Measurements from ENCODE around the gene PPP1R14C. TPM values are rescaled to one million over a fixed set of nuclear protein-coding genes. Genes with fewer than 3 reads are reported as not detected.

The PPP1R14C gene
- total RNA-seq, 3 donors from 2014 or later, result 11.1 to 33.5 (median 25.2) TPM

- Histone ChIP-seq H3K9me3 (no peaks in the 10 kb centered on the region), H3K4me3 (no peak overlapping the region), H3K4me1 (ENCODE audit: low read depth) (no peaks in the 10 kb centered on the region), H3K36me3 (ENCODE audit: low read depth) (no peaks in the 10 kb centered on the region)
- intact Hi-C loops (cut with DNase I, micrococcal nuclease), result no loop called here
- TF ChIP-seq, protein P1, sequence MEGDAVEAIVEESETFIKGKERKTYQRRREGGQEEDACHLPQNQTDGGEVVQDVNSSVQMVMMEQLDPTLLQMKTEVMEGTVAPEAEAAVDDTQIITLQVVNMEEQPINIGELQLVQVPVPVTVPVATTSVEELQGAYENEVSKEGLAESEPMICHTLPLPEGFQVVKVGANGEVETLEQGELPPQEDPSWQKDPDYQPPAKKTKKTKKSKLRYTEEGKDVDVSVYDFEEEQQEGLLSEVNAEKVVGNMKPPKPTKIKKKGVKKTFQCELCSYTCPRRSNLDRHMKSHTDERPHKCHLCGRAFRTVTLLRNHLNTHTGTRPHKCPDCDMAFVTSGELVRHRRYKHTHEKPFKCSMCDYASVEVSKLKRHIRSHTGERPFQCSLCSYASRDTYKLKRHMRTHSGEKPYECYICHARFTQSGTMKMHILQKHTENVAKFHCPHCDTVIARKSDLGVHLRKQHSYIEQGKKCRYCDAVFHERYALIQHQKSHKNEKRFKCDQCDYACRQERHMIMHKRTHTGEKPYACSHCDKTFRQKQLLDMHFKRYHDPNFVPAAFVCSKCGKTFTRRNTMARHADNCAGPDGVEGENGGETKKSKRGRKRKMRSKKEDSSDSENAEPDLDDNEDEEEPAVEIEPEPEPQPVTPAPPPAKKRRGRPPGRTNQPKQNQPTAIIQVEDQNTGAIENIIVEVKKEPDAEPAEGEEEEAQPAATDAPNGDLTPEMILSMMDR (IDR thresholded peaks at IDR 0.05), result no peak
- ATAC-seq, result no peak
- no peak for DNase-seq
These were observed 71.5 kb downstream of the PPP1R14C start for GRCh38 chr6:150214310-150214709.

DNA sequence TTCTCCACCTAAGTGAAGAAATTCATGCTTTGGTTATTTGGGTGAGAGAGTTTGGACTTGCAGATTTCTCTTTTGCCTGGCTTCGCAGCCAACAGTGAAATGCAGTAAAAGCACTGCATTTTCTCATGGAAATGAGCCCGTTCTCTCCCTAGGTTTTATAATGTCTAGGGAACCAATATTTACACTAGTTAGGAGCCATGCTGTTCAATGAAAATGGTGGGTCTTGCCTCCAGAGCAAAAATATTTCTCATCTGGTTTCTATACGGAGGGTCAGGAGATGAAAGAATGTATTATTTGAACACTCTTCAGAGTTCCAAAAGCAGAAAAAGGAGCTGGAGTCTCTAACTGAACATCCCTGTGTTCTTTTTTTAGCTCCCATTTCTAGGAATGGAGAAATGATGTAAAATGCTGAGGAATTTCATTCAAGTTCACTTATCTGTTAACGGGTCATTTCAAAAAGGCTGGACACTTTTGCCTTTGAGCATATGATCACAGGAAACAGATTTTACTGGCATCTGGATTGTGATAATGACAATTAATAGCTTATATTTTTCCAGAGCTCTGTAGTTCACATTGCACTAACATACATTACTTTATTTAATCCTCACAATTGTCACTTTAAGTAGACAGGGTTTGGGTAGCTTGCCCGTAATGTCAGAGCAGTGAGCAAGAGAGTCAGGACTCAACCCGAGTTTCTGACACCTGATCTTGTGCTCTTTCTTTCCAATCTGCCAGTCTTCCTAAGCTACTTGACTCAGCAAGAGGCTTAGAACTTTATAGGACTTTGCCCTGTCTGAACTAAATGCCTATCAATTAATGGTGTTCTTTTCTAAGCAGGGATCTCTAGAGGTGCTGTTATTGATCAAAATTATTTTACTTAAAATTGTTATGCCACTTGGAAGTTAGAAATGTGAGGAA is 78.0 kb downstream of the PPP1R14C start:
- H3K4me3 ChIP-seq, result no peak overlapping the region
- TF ChIP-seq, protein P1 (IDR thresholded peaks at IDR 0.05), result no peak
- no peaks in the 10 kb centered on the region for H3K4me1 ChIP-seq (ENCODE audit: low read depth)
- ATAC-seq (no peak), DNase-seq (no peak)
- H3K9me3 ChIP-seq, result no peaks in the 10 kb centered on the region
- H3K36me3 ChIP-seq (ENCODE audit: low read depth), result no peaks in the 10 kb centered on the region
- intact Hi-C loops (cut with DNase I, micrococcal nuclease), result no loop called here

GRCh38 chr6:150224820-150225219 is 82.0 kb downstream of the PPP1R14C start:
- Histone ChIP-seq H3K9me3 (no peaks in the 10 kb centered on the region), H3K36me3 (ENCODE audit: low read depth) (no peaks in the 10 kb centered on the region), H3K4me1 (ENCODE audit: low read depth) (no peaks in the 10 kb centered on the region), H3K4me3 (no peak overlapping the region)
- intact Hi-C loops (cut with DNase I, micrococcal nuclease), result no loop called here
- TF ChIP-seq, protein P1 (IDR thresholded peaks at IDR 0.05), result no peak
- ATAC-seq (no peak), DNase-seq (no peak)

DNA sequence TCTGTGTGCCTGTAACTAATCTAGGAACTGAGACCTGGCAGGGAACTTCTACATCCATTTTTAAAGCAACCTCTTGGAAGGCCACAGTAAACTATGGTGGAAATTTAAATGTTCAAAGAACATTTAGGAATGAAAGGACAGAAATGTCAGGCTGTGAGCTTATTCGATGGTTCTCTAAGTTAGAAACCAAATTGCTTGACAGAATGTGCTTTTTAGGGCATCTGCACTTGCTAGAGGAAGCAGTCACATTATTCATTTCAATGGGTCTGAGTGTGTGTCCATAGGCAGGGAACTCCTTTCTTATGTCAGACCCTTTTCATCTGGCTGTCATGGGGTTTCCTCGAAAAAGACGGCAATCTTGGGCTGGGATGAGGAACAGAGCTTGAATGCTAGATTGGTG is 84.4 kb downstream of the PPP1R14C start:
- intact Hi-C loops (cut with DNase I, micrococcal nuclease), result no loop called here
- ATAC-seq (no peak), DNase-seq (no peak)
- H3K4me1 ChIP-seq (ENCODE audit: low read depth), result no peaks in the 10 kb centered on the region
- H3K9me3 ChIP-seq, result no peaks in the 10 kb centered on the region
- H3K4me3 ChIP-seq, result no peak overlapping the region
- TF ChIP-seq, protein P1 (IDR thresholded peaks at IDR 0.05), result no peak
- no peaks in the 10 kb centered on the region for H3K36me3 ChIP-seq (ENCODE audit: low read depth)

GRCh38 chr6:150228072-150228733 is 85.4 kb downstream of the PPP1R14C start:
- peak; percentile 93 for ATAC-seq
- Histone ChIP-seq H3K4me1 (ENCODE audit: low read depth) (no peaks in the 10 kb centered on the region), H3K9me3 (no peaks in the 10 kb centered on the region), H3K4me3 (no peak overlapping the region), H3K36me3 (ENCODE audit: low read depth) (no peaks in the 10 kb centered on the region)
- TF ChIP-seq, protein P1 (IDR thresholded peaks at IDR 0.05), result no peak
- intact Hi-C loops (cut with DNase I, micrococcal nuclease), result no loop called here
- DNase-seq, result peak in 1 of 3 donors; percentile 16
